Measurements from ENCODE around the gene UBALD1.

Gene UBALD1

GRCh38 chr16:4566144-4566543 lies 48.5 kb downstream of the UBALD1 start:
- DNase-seq: peak; percentile 53

DNA sequence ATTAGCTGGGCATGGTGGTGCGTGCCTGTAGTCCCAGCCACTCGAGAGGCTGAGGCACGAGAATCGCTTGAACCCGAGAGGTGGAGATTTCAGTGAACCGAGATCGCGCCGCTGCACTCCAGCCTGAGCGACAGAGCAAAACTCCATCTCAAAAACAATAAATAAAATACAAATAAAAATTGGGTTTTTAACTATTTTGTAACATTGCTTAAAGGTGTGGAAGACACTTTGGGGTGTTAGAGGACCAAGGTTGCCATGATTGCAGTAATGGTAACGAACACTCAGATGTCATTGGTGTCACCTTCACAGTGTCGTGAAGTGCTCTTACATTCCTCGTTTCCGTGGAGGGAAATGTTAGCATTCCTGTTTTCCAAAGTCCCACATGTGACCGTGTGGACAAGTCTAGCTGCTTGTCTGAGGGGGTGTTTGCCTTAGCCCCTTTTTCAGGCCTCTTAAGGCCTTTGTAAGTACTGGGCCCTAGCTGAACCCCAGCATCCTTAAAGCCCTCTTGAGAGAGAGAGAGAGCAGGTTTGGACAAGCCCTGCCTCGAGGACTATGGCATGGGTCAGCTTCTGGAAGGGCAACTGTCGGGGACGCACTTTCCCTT lies 49.9 kb downstream of the UBALD1 start:
- peaks cover 4% of the 10 kb centered on the region; the same call in 1 of the 2 replicates for H3F3A ChIP-seq (ENCODE audit: insufficient read depth, low read length)

More at GRCh38 chr16:4566144-4566543, 48.5 kb downstream of the UBALD1 start:
- no peaks in the 10 kb centered on the region for H3K27me3 ChIP-seq (replicated peaks; ENCODE audit: insufficient read depth, low read length)
- H4K20me1 ChIP-seq (ENCODE audit: insufficient read depth, low read length): no peaks in the 10 kb centered on the region
- no peak overlapping the region for H3K9ac ChIP-seq (ENCODE audit: low read length)
- H3K27ac ChIP-seq (ENCODE audit: low read length): no peak overlapping the region
- H3K9me2 ChIP-seq (replicated peaks; ENCODE audit: insufficient read depth, low read length): no peaks in the 10 kb centered on the region
- TF ChIP-seq EZH2 (optimal IDR thresholded peaks at IDR 0.05; ENCODE audit: low read depth, low read length): no peak
- TF ChIP-seq, protein P1, sequence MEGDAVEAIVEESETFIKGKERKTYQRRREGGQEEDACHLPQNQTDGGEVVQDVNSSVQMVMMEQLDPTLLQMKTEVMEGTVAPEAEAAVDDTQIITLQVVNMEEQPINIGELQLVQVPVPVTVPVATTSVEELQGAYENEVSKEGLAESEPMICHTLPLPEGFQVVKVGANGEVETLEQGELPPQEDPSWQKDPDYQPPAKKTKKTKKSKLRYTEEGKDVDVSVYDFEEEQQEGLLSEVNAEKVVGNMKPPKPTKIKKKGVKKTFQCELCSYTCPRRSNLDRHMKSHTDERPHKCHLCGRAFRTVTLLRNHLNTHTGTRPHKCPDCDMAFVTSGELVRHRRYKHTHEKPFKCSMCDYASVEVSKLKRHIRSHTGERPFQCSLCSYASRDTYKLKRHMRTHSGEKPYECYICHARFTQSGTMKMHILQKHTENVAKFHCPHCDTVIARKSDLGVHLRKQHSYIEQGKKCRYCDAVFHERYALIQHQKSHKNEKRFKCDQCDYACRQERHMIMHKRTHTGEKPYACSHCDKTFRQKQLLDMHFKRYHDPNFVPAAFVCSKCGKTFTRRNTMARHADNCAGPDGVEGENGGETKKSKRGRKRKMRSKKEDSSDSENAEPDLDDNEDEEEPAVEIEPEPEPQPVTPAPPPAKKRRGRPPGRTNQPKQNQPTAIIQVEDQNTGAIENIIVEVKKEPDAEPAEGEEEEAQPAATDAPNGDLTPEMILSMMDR (IDR thresholded peaks at IDR 0.05; ENCODE audit: low read length): no peak
- no peak for TF ChIP-seq EZH2phosphoT487 (IDR thresholded peaks at IDR 0.05; ENCODE audit: low read length)
- H3K4me3 ChIP-seq (ENCODE audit: low read length): no peak overlapping the region
- peak overlapping the region; percentile 28; the same call in 1 of the 2 replicates for H3K4me2 ChIP-seq (ENCODE audit: low read depth, low read length)
- H2AFZ ChIP-seq (ENCODE audit: low read length): no peak overlapping the region
- H3K9me3 ChIP-seq (replicated peaks; ENCODE audit: insufficient read depth, low read length): no peaks in the 10 kb centered on the region
- peaks cover 14% of the 10 kb centered on the region for H3K4me1 ChIP-seq (ENCODE audit: low read length)
- H3F3A ChIP-seq (ENCODE audit: insufficient read depth, low read length): peaks cover 4% of the 10 kb centered on the region; the same call in 1 of the 2 replicates
- H3K79me2 ChIP-seq (ENCODE audit: low read length): no peaks in the 10 kb centered on the region
- H3K36me3 ChIP-seq (replicated peaks; ENCODE audit: insufficient read depth, low read length): no peaks in the 10 kb centered on the region

DNA sequence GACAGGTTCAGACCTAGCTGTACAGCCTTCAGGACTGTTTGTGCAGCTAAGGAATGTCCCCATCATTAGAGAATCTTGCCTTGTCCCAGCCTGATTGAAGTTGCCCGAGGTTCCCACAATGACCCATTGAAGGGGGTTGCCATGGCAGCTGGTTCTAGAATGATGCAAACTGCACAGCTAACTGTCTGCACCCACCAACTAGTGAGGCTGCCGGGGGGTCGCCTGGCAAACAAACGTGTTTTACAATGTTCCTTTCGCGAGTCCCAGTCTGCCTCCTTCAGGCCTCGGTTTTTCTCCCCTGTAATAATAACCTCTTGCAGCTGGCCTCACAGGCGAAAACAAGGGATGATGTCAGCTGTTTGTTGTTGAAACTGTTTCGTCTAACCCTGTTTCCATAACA lies 53.1 kb downstream of the UBALD1 start:
- no peak overlapping the region for H2AFZ ChIP-seq (ENCODE audit: low read length)
- H3K4me3 ChIP-seq (ENCODE audit: low read length): no peak overlapping the region
- no peaks in the 10 kb centered on the region for H3K9me2 ChIP-seq (replicated peaks; ENCODE audit: insufficient read depth, low read length)
- H3K27ac ChIP-seq (ENCODE audit: low read length): no peak overlapping the region
- peaks cover 8% of the 10 kb centered on the region for H3K4me1 ChIP-seq (ENCODE audit: low read length)
- DNase-seq: no peak
- no peaks in the 10 kb centered on the region for H3K79me2 ChIP-seq (ENCODE audit: low read length)
- H3K4me2 ChIP-seq (ENCODE audit: low read depth, low read length): no peak overlapping the region
- no peaks in the 10 kb centered on the region for H3K27me3 ChIP-seq (replicated peaks; ENCODE audit: insufficient read depth, low read length)
- no peaks in the 10 kb centered on the region for H3K9me3 ChIP-seq (replicated peaks; ENCODE audit: insufficient read depth, low read length)
- no peak for TF ChIP-seq EZH2 (optimal IDR thresholded peaks at IDR 0.05; ENCODE audit: low read depth, low read length)
- H4K20me1 ChIP-seq (ENCODE audit: insufficient read depth, low read length): no peaks in the 10 kb centered on the region
- H3K36me3 ChIP-seq (replicated peaks; ENCODE audit: insufficient read depth, low read length): no peaks in the 10 kb centered on the region
- no peak overlapping the region for H3K9ac ChIP-seq (ENCODE audit: low read length)
- H3F3A ChIP-seq (ENCODE audit: insufficient read depth, low read length): peaks cover 4% of the 10 kb centered on the region; the same call in 1 of the 2 replicates

More for the DNA sequence above, 49.9 kb downstream of the UBALD1 start:
- TF ChIP-seq EZH2phosphoT487 (IDR thresholded peaks at IDR 0.05; ENCODE audit: low read length) (no peak), EZH2 (optimal IDR thresholded peaks at IDR 0.05; ENCODE audit: low read depth, low read length) (no peak)
- TF ChIP-seq, protein P1 (IDR thresholded peaks at IDR 0.05; ENCODE audit: low read length): no peak
- H3K4me2 ChIP-seq (ENCODE audit: low read depth, low read length): no peak overlapping the region
- no peaks in the 10 kb centered on the region for H3K9me3 ChIP-seq (replicated peaks; ENCODE audit: insufficient read depth, low read length)
- H3K27me3 ChIP-seq (replicated peaks; ENCODE audit: insufficient read depth, low read length): no peaks in the 10 kb centered on the region
- H3K36me3 ChIP-seq (replicated peaks; ENCODE audit: insufficient read depth, low read length): no peaks in the 10 kb centered on the region
- no peaks in the 10 kb centered on the region for H3K9me2 ChIP-seq (replicated peaks; ENCODE audit: insufficient read depth, low read length)
- no peak overlapping the region for H3K27ac ChIP-seq (ENCODE audit: low read length)
- no peak overlapping the region for H2AFZ ChIP-seq (ENCODE audit: low read length)
- no peak for DNase-seq
- no peak overlapping the region for H3K4me3 ChIP-seq (ENCODE audit: low read length)
- peaks cover 13% of the 10 kb centered on the region for H3K4me1 ChIP-seq (ENCODE audit: low read length)
- no peaks in the 10 kb centered on the region for H4K20me1 ChIP-seq (ENCODE audit: insufficient read depth, low read length)
- no peaks in the 10 kb centered on the region for H3K79me2 ChIP-seq (ENCODE audit: low read length)
- H3K9ac ChIP-seq (ENCODE audit: low read length): no peak overlapping the region
